NCI-H446 (cell line): Measurements from ENCODE around the gene PNLIPRP3.

ENCODE experiments used
- DNase-seq, 2 experiments: peaks; one replicate each; lab custom pipeline; 2025; lab: John Stamatoyannopoulos, UW

Gene PNLIPRP3

DNA sequence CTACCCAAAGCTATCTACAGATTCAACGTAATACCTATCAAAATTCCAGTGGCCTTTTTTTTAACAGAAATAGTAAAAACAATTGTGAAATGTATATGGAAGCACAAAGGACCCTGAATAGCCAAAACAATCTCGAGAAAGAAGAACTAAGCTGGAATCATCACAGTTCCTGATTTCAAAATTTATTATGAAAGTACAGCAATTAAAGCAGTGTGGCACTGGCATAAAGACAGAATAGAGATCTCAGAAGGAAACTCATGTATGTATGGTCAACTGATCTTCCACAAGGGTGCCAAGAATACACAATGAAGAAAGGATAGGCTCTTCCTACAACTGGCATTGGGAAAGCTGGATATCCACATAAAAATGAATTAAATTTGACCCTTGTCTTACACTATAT, 23.2 kb downstream of the PNLIPRP3 start:
- DNase-seq, result no peak

DNA sequence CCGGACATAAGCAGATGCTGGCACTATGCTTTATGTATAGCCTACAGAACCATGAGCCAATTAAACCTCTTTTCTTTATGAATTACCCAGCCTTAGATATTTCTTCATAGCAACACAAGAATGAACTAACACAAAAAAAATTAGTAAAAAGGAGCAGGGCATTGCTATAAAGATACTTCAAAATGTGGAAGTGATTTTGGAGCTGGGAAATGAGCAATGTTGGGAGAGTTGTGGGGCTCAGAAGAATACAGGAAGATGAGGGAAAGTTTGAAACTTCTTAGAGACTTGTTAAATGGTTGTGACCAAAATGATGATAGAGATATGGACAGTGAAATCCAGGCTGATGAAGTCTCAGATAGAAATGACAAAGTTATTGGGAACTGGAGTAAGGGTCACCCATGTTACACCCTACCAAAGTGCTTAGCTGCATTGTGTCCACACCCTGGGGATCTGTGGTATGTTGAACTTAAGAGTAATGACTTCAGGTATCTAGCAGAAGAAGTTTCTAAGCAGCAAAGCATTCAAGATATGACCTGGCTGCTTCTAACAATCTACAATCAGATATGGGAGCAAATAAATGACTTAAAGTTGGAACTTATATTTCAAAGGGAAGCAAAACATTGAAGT, 24.2 kb downstream of the PNLIPRP3 start:
- DNase-seq, result no peak

DNA sequence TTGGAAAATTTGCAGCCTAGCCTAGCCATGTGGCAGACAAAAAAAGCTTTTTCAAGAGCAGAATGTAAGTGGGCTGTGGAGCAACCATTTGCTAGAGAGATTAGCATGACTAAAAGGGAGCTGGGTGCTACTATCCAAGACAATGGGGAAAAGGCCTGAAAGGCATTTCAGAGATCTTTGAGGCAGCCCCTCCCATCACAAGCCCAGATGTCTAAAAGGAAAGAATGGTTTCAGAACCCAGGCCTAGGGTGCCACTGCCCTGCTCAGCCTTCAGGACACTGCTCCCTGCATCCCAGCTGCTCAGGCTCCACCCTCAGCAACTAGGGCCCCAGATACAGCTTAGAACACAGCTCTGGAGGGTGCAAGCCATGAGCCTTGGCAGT, 24.7 kb downstream of the PNLIPRP3 start:
- no peak for DNase-seq

DNA sequence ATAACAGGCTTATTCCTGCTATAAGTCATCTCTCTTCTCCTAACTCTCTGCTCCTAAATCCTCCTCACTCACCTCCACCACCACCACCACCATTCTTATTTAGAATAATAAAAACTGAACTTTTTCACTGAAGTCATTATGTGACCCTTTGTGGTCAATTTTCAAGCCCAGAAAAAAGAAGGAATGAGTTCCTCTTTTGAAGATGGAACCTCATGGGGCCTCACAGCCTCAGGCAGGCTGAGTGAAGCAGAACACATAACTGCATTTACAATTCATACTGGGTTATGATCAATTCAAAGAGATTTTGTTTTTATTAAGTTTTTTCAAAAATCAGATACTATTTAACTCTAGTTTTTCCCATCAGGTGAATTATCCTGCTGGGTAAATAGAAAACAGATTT, 29.8 kb downstream of the PNLIPRP3 start:
- no peak for DNase-seq

DNA sequence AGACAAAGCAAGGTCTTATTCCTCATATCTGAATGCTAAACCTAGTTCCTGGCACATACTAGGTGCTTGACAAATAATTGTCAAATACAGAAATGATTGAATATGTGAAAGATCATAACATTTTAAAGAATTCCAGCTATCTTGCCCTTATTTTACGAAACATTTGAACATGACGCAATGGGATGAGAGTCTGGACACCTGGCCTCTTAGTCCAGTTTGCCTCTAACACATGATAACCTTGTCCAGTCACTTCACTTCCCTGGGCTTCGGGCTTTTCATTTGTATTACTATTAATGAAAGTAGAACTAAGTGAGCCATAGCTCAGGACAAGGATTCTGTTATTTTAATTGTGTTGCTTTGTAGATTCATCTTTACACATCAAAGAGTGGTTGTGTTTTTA, 32.6 kb downstream of the PNLIPRP3 start:
- DNase-seq, result no peak

DNA sequence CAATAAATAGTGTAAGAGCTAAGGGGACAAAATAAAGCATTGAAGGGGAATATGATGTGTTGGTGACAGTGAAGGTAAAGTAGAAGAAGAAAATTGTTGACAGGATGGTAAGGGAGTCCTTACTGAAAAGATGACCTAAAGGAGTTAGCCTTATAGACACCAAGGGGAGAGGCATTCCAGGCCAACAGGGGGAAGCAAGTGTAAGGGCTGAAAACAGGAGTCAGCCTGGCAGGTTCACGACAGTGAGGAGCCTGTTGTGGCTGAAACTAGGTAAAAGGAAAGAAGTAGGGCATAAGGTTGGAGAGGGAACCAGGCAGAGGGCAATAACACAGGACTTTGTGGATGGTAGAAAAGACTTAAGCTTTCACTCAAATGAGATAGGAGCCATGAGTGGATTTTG, 34.0 kb downstream of the PNLIPRP3 start:
- DNase-seq, result no peak

DNA sequence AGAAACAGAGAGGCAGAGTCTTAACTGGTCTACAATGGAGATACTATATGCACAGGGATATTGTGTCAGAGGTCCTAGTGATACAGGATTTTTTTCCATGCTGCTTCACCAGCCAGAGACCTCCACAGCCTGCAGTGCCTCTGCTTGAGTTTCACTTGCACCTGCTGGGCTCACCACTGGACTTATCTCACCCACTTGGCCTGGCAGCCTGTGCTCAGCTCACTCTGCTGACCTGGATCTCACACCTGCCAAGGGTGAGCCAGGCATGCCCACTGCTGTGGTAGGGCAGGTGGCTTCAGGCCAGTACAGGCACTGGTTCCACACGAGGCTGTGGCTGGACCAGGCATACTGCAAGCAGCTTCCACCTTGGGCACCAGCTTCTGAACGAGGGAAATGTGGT, 36.6 kb downstream of the PNLIPRP3 start:
- DNase-seq, result no peak

DNA sequence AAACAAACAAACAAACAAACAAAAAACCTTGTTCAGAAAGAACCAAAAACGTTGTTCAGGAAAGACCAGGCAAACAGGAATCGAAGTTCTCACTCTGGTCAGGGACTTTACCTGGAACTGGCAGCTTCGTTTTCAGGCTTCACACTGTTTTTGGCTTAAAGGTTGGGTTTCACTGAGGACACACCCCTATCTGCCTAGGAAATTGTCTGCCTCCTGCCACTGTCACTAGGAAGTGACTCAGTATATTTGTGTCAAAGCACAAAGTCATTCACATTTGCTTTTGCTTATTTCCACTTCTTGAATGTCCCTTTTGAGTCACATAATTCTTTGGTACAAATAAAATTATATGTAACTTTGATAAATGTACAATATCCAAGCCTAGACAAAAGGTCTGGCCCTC, 37.9 kb downstream of the PNLIPRP3 start:
- no peak for DNase-seq

DNA sequence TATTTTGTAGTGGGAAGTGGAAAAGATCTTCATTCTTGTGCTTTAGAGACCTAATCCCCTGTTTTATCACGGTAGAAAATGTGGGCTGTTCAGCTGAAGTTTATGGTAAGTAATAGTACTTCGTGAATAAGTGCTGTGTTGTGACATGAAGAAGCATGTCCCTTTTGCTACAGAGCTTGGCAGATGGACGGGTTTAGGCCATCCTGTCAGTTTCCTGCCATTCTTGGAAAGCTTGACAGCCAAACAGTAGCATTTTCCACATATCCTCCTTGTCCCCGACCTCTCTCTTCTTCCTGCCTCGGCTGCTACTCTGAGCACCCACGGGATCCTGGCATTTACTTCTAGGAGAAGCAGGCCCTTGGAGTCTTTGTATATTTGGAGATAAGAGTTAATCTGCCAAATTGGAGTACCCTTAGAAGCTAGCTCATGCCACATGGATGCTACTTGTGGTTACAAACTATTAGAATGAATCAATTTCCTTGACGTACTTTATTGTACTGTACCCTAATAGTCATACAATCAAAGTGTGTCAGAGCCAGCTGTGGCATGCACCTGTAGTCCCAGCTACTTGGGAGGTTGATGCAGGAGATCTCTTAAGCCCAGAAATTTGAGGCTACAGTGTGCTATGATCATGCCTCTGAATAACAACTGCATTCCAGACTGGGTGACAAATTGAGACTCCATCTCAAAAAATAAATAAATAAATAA, 39.2 kb downstream of the PNLIPRP3 start:
- no peak for DNase-seq

DNA sequence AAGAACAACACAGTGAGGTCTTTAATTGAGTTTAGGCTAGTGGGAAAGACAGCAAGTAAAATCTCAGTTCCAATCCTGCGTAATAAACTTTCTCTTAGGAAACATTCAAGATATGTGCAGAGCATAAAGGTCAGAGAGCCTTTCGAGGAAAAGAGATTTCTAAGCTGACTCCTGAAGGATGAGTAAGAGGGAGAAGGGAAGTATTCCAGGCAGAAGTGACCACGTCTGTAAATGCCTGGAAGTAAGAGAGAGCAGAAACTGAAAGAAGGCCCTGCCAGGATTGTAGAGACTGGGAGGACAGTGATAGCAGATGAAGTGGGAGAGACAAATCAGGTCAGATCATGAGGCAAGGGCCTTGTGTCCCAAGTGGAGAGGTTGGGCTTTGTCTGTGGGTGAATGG, 41.8 kb downstream of the PNLIPRP3 start:
- DNase-seq, result no peak

DNA sequence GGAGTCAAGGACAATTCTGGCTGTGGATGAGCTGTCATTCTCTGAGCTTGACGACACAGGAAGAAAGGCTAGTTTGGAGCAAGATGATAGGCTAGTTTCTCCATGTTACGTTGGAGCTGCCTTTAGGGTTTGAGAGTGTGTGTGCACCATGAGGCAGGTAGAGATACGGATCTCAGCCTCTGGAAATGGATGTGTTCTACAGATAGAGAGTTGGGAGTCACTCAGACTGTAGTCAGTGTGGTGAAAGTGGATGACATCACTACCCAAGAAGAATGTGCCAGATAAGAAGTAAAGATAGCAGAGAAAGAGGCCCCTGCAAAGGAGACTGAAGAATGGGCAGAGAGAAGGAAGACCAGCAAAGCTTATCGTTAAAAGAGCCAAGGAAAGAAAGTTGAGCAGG, 42.4 kb downstream of the PNLIPRP3 start:
- no peak for DNase-seq

DNA sequence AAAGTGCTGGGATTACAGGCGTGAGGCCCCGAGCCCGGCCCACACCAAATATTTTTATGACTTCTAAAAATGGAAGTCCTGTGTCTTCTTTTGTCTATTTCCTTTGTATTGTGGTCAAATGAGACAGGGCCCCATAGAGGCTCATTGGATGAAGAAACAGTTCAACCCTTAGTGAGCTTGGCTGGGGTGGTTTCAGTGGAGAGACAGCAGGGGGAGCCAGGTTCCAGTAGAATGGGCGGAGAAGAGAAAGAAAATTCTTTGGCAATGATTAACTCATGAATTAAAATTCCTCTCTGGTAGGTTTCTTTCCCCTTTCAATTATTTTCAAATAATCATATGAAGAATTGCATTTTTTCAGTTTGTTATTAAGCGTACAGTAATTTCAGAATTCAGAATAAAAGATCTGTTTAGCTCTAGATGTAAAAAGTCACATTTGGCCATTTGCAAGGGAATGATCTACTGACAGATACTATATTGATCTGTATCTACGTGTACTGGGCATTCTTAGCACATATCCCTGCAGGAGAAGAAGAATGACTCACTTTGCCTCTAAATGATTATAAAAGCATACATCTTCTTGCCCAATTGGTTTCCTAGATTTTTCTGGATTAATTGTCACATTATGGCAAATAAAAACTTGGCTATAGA, 43.2 kb downstream of the PNLIPRP3 start:
- DNase-seq, result no peak

DNA sequence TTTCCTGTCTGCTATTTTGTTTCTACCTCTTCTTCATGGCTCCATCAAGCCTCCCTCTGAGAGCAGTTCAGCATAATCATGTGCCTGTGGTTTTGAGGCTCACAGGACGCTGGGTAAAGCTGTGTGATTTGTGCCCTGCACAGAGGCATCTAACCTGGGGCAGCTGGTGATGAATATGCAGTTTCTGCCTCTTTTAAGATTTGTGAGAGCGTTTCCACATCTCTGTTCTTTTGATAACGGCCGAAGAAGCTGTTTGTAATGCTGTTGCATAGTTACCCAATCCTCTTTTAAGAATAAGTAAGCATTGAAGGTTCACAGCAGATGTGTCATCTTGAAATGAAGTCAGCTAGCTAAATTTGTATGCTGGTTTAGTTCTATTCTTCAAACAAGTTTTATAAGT, 45.2 kb downstream of the PNLIPRP3 start:
- no peak for DNase-seq

DNA sequence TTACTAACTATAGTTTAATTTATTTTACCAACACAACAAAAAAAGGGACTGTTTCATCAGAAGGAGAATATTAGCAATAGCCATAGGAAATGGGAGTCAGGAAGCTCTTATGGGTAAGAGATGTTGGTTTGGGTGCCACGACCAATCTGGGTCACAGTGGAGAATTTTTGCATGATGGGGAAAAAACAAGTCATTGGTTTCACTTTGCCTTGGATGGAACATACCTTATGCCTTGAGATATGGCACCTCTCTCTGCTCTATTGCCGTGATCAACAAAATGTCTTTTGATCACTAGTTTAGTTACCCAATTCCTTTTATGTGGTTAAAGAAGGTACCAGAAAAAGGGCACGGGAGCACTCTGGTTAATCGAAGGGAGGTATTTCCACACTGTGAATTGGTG, 48.2 kb downstream of the PNLIPRP3 start:
- DNase-seq, result no peak

DNA sequence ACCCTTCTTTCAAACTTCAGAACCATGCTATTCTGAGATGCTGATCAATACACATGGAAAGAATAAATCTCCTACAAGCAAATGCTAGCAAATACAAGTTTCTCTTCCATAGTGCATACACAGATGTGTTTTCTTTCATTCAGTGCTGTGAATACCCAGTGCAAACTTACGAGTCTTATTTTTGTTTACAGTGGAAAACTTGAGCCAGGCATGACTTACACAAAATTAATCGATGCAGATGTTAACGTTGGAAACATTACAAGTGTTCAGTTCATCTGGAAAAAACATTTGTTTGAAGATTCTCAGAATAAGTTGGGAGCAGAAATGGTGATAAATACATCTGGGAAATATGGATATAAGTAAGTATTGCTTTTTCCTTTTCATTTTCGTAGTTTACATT, 48.8 kb downstream of the PNLIPRP3 start:
- no peak for DNase-seq

DNA sequence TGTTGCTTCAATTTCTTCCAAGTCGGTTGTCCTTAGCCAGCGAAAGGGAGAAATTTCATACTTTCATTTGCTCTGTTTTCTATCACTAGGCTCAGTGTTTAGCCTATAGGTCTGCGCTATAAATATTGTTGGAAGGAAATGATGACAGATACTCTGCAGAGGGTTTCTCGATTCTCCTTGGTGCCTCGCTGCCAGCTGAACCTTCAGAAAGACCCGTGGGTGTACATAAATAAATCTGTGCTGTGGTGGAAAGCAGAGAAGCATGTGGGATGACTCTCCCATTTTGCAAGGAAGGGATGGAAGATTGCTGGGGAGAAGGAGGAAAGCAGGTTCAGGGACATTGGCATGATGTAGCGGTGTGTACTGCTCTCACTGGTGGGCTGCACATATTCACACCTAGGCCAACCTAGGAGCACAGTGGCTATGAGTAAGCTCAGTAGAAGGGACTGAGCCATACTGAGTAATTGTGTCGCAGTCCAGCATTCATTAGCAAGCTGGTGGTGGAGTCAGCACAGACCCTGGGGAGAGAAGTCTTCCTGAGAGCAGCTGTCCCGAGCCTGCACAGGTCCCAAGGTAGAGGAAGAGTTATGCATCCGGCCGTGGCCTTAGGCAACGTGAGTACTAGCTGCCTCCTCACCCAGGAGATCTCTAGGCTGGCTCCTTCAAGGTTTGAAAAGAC, 50.5 kb downstream of the PNLIPRP3 start:
- no peak for DNase-seq

DNA sequence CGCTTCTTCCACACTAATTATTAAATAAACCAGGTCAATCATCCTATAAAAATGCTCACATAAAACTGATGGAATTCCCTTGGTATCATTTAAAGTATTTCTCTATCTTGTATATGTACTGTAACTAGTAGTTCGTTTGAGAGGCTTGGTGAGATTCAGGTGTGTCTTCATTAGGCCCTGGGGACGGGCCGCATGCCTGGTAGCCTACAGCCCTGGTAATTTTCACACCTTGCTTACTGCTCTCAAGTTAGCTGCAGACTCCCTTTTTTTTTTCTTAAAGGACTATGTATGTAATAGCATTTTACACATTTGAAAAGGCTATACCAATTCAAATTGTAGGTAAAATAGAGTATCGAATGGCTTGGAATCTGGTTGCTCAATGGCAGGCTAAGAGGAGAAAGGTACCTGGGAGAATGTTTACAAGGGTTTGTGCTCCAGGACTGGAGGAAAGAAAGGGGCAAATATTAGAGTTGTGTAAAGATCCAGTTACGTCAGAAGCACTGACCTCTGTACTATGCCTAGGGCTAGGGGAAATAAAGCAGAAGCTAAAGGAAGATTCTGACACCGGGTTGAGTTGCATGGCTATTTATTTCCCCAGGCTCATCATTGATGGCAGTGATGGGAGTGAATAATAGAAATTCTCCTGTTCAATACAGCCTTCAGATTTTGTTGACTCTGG, 59.3 kb downstream of the PNLIPRP3 start:
- DNase-seq, result no peak

DNA sequence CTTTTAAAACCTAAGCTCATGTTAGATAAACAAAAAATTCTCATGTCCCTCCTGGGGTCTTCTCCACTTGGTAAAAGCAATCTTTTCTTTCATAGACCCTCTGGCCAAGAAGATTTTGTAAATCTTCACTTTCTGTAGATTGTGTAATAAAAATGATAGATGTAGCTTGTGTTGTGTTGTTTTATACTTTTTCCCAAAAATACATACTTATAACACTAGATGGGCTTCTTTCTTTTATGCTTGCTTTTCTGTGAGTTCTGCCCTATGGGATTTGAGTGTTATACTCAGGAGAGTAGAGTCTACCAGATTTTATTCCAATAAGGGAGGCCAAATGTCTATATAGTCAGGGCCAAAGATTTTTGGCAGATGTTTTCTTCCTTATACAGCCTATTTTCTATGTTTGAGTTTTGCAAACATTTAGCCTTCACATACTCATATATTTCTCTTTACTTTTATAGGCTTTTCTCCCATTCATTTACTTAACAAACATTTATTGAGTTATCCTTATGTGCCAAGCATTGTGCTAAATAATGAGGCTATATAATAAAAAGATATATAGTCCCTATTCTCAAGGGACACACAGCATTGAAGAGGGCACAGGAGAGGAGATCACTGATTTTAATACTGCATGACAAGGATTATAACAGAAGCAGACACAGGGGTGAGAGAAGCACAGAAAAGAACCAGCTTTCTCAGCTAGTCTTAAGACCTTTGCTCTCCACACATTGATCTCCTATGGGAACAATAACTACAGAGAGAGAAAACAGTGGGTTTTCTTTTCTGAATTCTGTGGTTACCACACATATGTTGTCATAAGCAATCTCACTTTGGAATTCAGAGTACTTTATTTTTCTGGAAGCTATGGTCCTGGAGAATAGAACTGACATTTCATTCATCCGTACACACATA, 60.1 kb downstream of the PNLIPRP3 start:
- DNase-seq, result no peak

DNA sequence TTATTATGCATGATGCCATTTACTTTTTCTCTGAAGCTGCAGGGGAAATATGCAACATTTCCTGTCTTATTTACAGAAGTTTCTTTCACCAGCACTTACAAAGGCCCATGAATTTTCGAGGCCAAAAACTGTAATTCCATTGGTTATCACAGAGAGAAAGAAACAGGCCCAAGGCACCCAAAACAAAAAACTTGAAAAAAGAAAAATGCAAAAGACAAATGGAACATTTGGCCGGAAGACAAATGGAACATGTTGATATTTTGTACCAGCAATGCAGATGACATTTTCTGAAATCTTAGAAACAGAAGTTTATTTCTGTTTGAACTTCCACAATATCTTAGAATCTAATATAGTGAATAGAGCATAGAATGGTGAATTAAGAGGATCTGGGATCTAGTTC, 61.8 kb downstream of the PNLIPRP3 start:
- DNase-seq, result no peak

DNA sequence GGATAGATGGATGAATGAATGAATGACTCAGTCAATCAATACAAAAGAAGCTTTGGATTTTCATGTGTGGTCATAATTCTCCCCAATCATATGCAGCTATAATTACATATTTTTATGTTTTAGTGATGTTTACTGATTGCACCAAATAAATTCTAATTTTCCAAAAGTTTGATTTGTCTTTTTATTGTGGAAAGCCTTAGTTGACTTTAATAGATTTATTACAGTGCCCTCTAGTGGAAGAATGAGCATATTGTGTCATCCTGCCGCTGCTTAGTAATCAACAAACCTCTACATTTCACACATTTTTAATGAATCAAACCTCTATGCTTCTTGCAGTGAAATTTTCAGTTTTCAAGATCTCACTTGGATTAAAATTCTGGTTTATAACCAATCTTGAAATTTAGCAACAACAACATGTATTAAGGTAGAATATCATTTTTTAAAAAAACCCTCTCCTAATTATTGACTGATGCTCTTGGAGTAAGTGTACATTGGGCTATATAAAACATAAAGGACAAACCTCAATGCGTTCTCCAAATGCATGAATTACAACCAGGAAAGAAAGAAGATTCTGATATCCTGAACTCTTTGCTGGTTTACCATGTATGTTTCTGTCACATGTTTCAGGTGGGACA, 62.5 kb downstream of the PNLIPRP3 start:
- peak in 1 of 2 experiments; percentile 6 for DNase-seq

DNA sequence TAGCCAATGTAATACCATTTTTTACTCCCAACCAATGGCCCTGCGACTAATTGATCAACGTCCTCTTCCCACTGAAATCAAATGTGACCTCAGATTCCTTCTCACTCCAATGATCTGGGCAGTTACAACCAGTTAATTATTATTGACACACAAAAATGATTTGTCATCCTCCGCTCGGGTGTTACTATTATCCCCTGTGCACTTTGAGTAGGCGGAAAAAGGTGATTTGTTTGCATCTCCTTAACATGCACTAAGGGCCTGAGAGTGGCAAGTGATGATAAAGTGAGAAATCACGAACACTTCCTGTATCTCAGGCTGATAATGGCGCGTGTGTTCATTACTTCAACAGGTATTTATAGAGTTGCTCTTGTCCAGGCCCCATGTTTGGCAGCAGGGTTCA, 77.1 kb downstream of the PNLIPRP3 start:
- no peak for DNase-seq
